Panc1 (cell line): ENCODE data around the gene PSMD3.

Experiments
- CTCF ChIP-seq: fragments of 450-650 bp; IDR thresholded peaks from 2 replicates; pipeline ENCODE4 v1.5.1; 2017; ENCODE audit warnings: mild to moderate bottlenecking
- POLR2AphosphoS5 ChIP-seq: IDR thresholded peaks from 2 replicates; pipeline ENCODE4 v1.6.1; 2012; ENCODE audit warnings: mild to moderate bottlenecking, low read depth, low read length, moderate library complexity
- REST ChIP-seq, 2 experiments: IDR thresholded peaks; 2 replicates each; pipeline ENCODE4 v1.6.1; 2011 to 2012; ENCODE audit warnings: low read depth in 2 of 2, control low read depth in 1 of 2, low read length in 1 of 2, mild to moderate bottlenecking in 1 of 2, moderate library complexity in 1 of 2; ENCODE audit not compliant: insufficient read depth in 1 of 2

GRCh38 chr17:40032322-40033320 is 52.0 kb downstream of the PSMD3 start:
- TF ChIP-seq CTCF (no peak), POLR2AphosphoS5 (no peak), REST (IDR thresholded peaks at IDR 0.05; ENCODE audit: insufficient read depth in 1 of 2, low read depth in 2 of 2, low read length in 1 of 2) (no peak)
